PC-3 (cell line): Measurements from ENCODE around the gene RHBDD3.

Experiments
- CTCF ChIP-seq: fragments of 300-600 bp; sonication (generic); conservative IDR thresholded peaks from 2 replicates; pipeline ENCODE4 v1.5.1; 2017; ENCODE audit warnings: antibody characterized with exemption, low read depth, mild to moderate bottlenecking, low read length
- EZH2 ChIP-seq: fragments of 300-600 bp; sonication (generic); IDR thresholded peaks from one replicate; pipeline ENCODE4 v1.6.1; 2017; ENCODE audit warnings: antibody characterized with exemption, mild to moderate bottlenecking, low read length; ENCODE audit not compliant: unreplicated experiment

DNA sequence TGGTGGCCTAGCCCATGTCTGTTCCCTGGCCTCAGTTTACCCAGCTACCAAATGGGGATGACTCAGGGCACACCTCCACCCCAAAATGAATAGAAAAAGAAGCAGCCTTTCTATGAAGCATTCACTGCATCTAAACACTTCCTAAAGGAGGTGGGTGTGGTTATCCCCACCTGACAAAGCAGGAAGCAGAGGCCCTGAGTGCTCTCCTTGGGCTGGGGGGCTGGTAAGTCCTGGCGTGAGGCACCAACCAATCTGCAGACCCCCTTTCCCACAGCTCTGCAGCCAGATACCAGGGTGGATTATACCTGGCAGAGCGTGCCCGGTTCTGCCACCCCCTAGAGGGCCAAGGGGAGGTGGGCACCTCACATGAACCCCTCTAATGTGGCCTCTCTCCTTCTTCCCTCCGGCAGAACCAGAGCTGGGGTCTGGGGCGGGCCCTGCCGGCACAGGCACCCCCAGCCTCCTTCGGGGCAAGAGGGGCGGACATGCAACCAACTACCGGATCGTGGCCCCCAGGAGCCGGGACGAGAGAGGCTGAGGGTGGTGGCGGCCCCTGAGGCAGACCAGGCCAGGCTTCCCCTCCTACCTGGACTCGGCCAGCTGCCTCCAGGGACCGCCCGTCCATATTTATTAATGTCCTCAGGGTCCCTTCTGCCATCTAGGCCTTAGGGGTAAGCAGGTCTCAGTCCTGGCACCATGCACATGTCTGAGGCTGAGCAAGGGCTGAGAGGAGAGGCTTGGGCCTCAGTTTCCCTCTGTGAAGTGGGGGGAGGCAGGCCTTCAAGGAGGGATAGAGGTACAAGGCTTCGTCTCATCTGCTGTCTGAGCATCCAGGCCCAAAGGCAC lies 9.2 kb downstream of the RHBDD3 start:
- TF ChIP-seq CTCF (no peak), EZH2 (no peak)
